AG04450 (cell line): ENCODE results near the gene GRIA4. TPM values are rescaled to one million over a fixed set of nuclear protein-coding genes. Genes with fewer than 3 reads are reported as not detected.
"Not testable (repeated sequence)": the region's sequence is repeated elsewhere in the genome, so short reads cannot be mapped to it uniquely, and the experiment has no call there.

Experiments used
- CTCF ChIA-PET: fragments of 300-600, 350-600 bp; formaldehyde crosslinking; extraction: SDS; loops from one replicate; lab custom pipeline; 2022; ENCODE audit warnings: antibody characterized with exemption, inconsistent platforms; lab: Charles Lee
- POLR2A ChIA-PET: fragments of 350-600 bp; formaldehyde crosslinking; extraction: SDS; loops from one replicate; lab custom pipeline; 2021; ENCODE audit warnings: antibody characterized with exemption, inconsistent platforms; lab: Yijun Ruan, JAX
- DNase-seq: peaks from one replicate; pipeline ENCODE4 v3.0.0-alpha.2; 2011; ENCODE audit warnings: low read depth, low spot score
- H3K27ac ChIP-seq: one replicate; pipeline ENCODE4 v1.5.1; 2012; ENCODE audit warnings: low read depth, low read length, control low read depth
- H3K27me3 ChIP-seq: one replicate; pipeline ENCODE4 v1.6.0; 2012; ENCODE audit warnings: low read length; ENCODE audit not compliant: control insufficient read depth, insufficient read depth
- H3K4me3 ChIP-seq: 2 replicates; pipeline ENCODE4 v1.5.1; 2011; ENCODE audit warnings: mild to moderate bottlenecking, low read depth, low read length, control low read depth
- H3K9me3 ChIP-seq: 2 replicates; pipeline ENCODE4 v1.5.1; 2012; ENCODE audit warnings: low read length; ENCODE audit not compliant: control insufficient read depth, insufficient read depth
- CTCF ChIP-seq: IDR thresholded peaks from 2 replicates; pipeline ENCODE4 v1.5.1; 2011; ENCODE audit warnings: low read depth, low read length, control low read depth, inconsistent platforms
- polyA plus RNA-seq: library from polyadenylated mRNA; depleted of rRNA; stranded (reverse); fragments of >200 nt; gene quantifications from 2 replicates; pipeline ENCODE4 v1.2.3, GENCODE V29; 2011

Gene GRIA4
- polyA plus RNA-seq, 1 experiment: 0.64 TPM

- no peaks in the 10 kb centered on the region for H3K27me3 ChIP-seq
- no peaks in the 10 kb centered on the region for H3K9me3 ChIP-seq
- no peak overlapping the region for H3K4me3 ChIP-seq
- no peak for DNase-seq
- TF ChIP-seq CTCF: no peak
- ChIA-PET CTCF (no interaction called here), POLR2A (no interaction called here)
- H3K27ac ChIP-seq: no peak overlapping the region
Observed at GRCh38 chr11:105868762-105869285, 259.0 kb downstream of the GRIA4 start.

- DNase-seq: no peak
- Histone ChIP-seq H3K27me3 (no peaks in the 10 kb centered on the region), H3K9me3 (no peaks in the 10 kb centered on the region), H3K4me3 (no peak overlapping the region), H3K27ac (no peak overlapping the region)
- CTCF ChIA-PET: no interaction called here
- POLR2A ChIA-PET: no interaction called here
- TF ChIP-seq CTCF: no peak
Observed at GRCh38 chr11:105870516-105871113, 260.7 kb downstream of the GRIA4 start.

- Histone ChIP-seq H3K27ac (no peak overlapping the region), H3K27me3 (no peaks in the 10 kb centered on the region), H3K4me3 (no peak overlapping the region), H3K9me3 (no peaks in the 10 kb centered on the region)
- CTCF ChIA-PET: interaction anchor here (3.5 kb wide), 1 partner anchor 15 kb away, joined by 10 read pairs; no protein-coding TSS in a partner anchor
- no peak for TF ChIP-seq CTCF
- POLR2A ChIA-PET: no interaction called here
- no peak for DNase-seq
Observed at GRCh38 chr11:105878510-105878909, 268.6 kb downstream of the GRIA4 start.

- H3K27me3 ChIP-seq, H3K9me3 ChIP-seq, H3K27ac ChIP-seq, H3K4me3 ChIP-seq, DNase-seq, POLR2A ChIA-PET: not testable (repeated sequence)
- CTCF ChIA-PET: interaction anchor here (3.5 kb wide), 1 partner anchor 15 kb away, joined by 10 read pairs; no protein-coding TSS in a partner anchor
Observed at GRCh38 chr11:105878927-105879326, 269.1 kb downstream of the GRIA4 start.

GRCh38 chr11:105881027-105881426 is 271.2 kb downstream of the GRIA4 start:
- Histone ChIP-seq H3K27me3 (no peaks in the 10 kb centered on the region), H3K9me3 (no peaks in the 10 kb centered on the region), H3K4me3 (no peak overlapping the region), H3K27ac (no peak overlapping the region)
- CTCF ChIA-PET: no interaction called here
- POLR2A ChIA-PET: no interaction called here
- no peak for TF ChIP-seq CTCF
- DNase-seq: no peak
